Kidney (tissue), 22 donors: Measurements from ENCODE around the gene GNGT1. TPM values are rescaled to one million over a fixed set of nuclear protein-coding genes. Genes with fewer than 3 reads are reported as not detected.

Experiments used
- DNase-seq, 5 donors: peaks; one replicate each; pipeline ENCODE4 v3.0.0-alpha.2; 2013 to 2020
- FAIRE-seq: peaks from 2 replicates; lab custom pipeline; 2012; peaks lifted over from hg19 to GRCh38; lab: Jason Lieb, UNC
- H3K27ac ChIP-seq, 2 donors: one replicate each; pipeline ENCODE4 v1.7.0; 2013; ENCODE audit warnings: low read depth in 2 of 2, low read length in 2 of 2, inconsistent platforms in 1 of 2
- H3K27me3 ChIP-seq: one replicate; pipeline ENCODE4 v1.7.1; 2013; ENCODE audit warnings: low read length, inconsistent platforms; ENCODE audit not compliant: control insufficient read depth, insufficient read depth
- H3K36me3 ChIP-seq, 3 donors: one replicate each; pipeline versions ENCODE4 v1.7.0 to v1.7.1; 2013; ENCODE audit warnings: low read length in 3 of 3, control low read depth in 1 of 3, inconsistent platforms in 1 of 3; ENCODE audit not compliant: insufficient read depth in 3 of 3, control insufficient read depth in 2 of 3
- H3K4me1 ChIP-seq, 3 donors: one replicate each; pipeline versions ENCODE4 v1.7.0 to v1.7.1; 2013; ENCODE audit warnings: low read length in 3 of 3, inconsistent platforms in 1 of 3, low read depth in 1 of 3; ENCODE audit not compliant: control insufficient read depth in 2 of 3, insufficient read depth in 2 of 3
- H3K4me3 ChIP-seq, 3 donors: one replicate each; pipeline versions ENCODE4 v1.7.0 to v1.8.1; 2013; ENCODE audit warnings: low read length in 3 of 3, control low read depth in 1 of 3, inconsistent platforms in 1 of 3
- H3K9ac ChIP-seq, 3 donors: one replicate each; pipeline versions ENCODE4 v1.7.0 to v1.7.1; 2013; ENCODE audit warnings: low read length in 3 of 3, control low read depth in 1 of 3, inconsistent platforms in 1 of 3
- H3K9me3 ChIP-seq, 3 donors: one replicate each; pipeline versions ENCODE4 v1.7.0 to v1.7.1; 2013; ENCODE audit warnings: low read length in 3 of 3, control low read depth in 1 of 3, inconsistent platforms in 1 of 3; ENCODE audit not compliant: control insufficient read depth in 2 of 3, insufficient read depth in 1 of 3
- CTCF ChIP-seq: IDR thresholded peaks from 3 replicates; pipeline ENCODE4 v1.5.1; 2012; ENCODE audit warnings: mild to moderate bottlenecking, moderate library complexity, borderline replicate concordance; ENCODE audit not compliant: insufficient read depth; ENCODE audit errors: extremely low read depth
- intact Hi-C: fragments of 100-400 bp; cut with DNase I; formaldehyde crosslinking; loops from one replicate; pipeline ENCODE4 v1.11.1; 2022
- long read RNA-seq, 10 donors: library from polyadenylated mRNA in 1 of 10; unstranded in 1 of 10; transcript quantifications; one replicate each; pipeline ENCODE4 v2.0.0 and lab custom pipeline, GENCODE V29; 2021 to 2026
- polyA plus RNA-seq: library from polyadenylated mRNA; stranded (reverse); fragments of 350-450 nt; fragmentation: Illumina TruSeq; extraction: RNeasy Lipid Tissue Mini Kit (QIAGEN cat#74804); gene quantifications from one replicate; pipeline ENCODE4 v1.2.3, GENCODE V29; 2014; ENCODE audit warnings: low read depth, low replicate concordance; ENCODE audit not compliant: insufficient read depth
- total RNA-seq: library from RNA; stranded (reverse); fragmentation: NEBNext Ultra II Directional; extraction: Animal tissue kit (Norgen Biotek cat#: 25700); gene quantifications from one replicate; pipeline ENCODE4 v1.2.1, GENCODE V29; 2021
- donor health status: control.
- donor health status: control.
- donor health status: control.
- donor health status: control.
- donor health status: control.
- donor health status: DM: yes; HTN: yes; CAD: no.
- donor health status: Normal renal cell carcinoma (clear cell type).

GNGT1 gene
- total RNA-seq (0.35 TPM), polyA plus RNA-seq (not detected)
- long read RNA-seq, donor 1 = 0 reads
- long read RNA-seq, donor 2 = 0 reads
- long read RNA-seq, donor 3, partial matches to known transcripts = 5 of 29 reads
- long read RNA-seq, donor 3, other reads (novel, unspliced or antisense) = 23 of 29 reads
- long read RNA-seq, donor 4, partial matches to known transcripts = 19 of 19 reads
- long read RNA-seq, donor 4, other reads (novel, unspliced or antisense) = 0 of 19 reads
- long read RNA-seq, donor 5 = 0 reads
- long read RNA-seq, donor 6 = 0 reads
- long read RNA-seq, donor 7, partial matches to known transcripts = 0 of 2 reads
- long read RNA-seq, donor 7, other reads (novel, unspliced or antisense) = 2 of 2 reads
- long read RNA-seq, donor 8 = 0 reads
- long read RNA-seq, donor 9 = 0 reads
- long read RNA-seq, donor 10, partial matches to known transcripts = 750 of 755 reads
- long read RNA-seq, donor 10, other reads (novel, unspliced or antisense) = 5 of 755 reads

- Histone ChIP-seq H3K36me3 (no peaks in the 10 kb centered on the region), H3K27ac (no peak within 1 kb of the TSS), H3K4me3 (no peak within 1 kb of the TSS), H3K27me3 (no peaks in the 10 kb centered on the region), H3K9ac (no peak within 1 kb of the TSS), H3K4me1 (no peaks in the 10 kb centered on the region), H3K9me3 (no peaks in the 10 kb centered on the region)
- intact Hi-C loops = no loop called here
- TF ChIP-seq CTCF = no peak
- no peak for FAIRE-seq
- no peak for DNase-seq
Observed at GRCh38 chr7:93906267-93906666, at the start of gene GNGT1. Gene GNGT1, plus strand, starts transcription at chr7:93906567. Its CDS starts 180 bp downstream, at chr7:93906747.

- no peak overlapping the region for H3K27ac ChIP-seq
- intact Hi-C loops = no loop called here
- H3K4me1 ChIP-seq = no peaks in the 10 kb centered on the region
- H3K4me3 ChIP-seq = no peak overlapping the region
- H3K9ac ChIP-seq = no peak overlapping the region
- no peak for DNase-seq
- no peaks in the 10 kb centered on the region for H3K9me3 ChIP-seq
- H3K36me3 ChIP-seq = no peaks in the 10 kb centered on the region
- H3K27me3 ChIP-seq = no peaks in the 10 kb centered on the region
- TF ChIP-seq CTCF = no peak
- FAIRE-seq = no peak
Observed at GRCh38 chr7:93858857-93859256, 47.5 kb upstream of the GNGT1 start.

GRCh38 chr7:93860261-93860660, 46.1 kb upstream of the GNGT1 start:
- Histone ChIP-seq H3K27me3 (no peaks in the 10 kb centered on the region), H3K9me3 (no peaks in the 10 kb centered on the region), H3K4me1 (no peaks in the 10 kb centered on the region), H3K36me3 (no peaks in the 10 kb centered on the region), H3K4me3 (no peak overlapping the region), H3K27ac (no peak overlapping the region), H3K9ac (no peak overlapping the region)
- TF ChIP-seq CTCF = no peak
- no peak for DNase-seq
- no peak for FAIRE-seq
- intact Hi-C loops = no loop called here
